DOHH2 (cell line): ENCODE results near the gene BCAR3.

Experiments
- H3F3A ChIP-seq: fragments of 200-600 bp; sonication (generic), shearing (Covaris generic); 2 replicates; pipeline ENCODE4 v1.6.0; 2016; ENCODE audit warnings: antibody characterized with exemption, mild to moderate bottlenecking; ENCODE audit not compliant: control insufficient read depth, insufficient read depth
- H3K27ac ChIP-seq: fragments of 200-600 bp; sonication (generic); 2 replicates; pipeline ENCODE4 v1.5.1; 2014; ENCODE audit warnings: low read depth, mild to moderate bottlenecking, low read length, moderate library complexity
- H3K27me3 ChIP-seq: fragments of 200-600 bp; sonication (generic); 2 replicates; pipeline ENCODE4 v1.6.1; 2014; ENCODE audit warnings: mild to moderate bottlenecking, low read length, mixed read lengths; ENCODE audit not compliant: control insufficient read depth
- H3K36me3 ChIP-seq: fragments of 200-600 bp; sonication (generic); 2 replicates; pipeline ENCODE4 v1.6.1; 2014; ENCODE audit warnings: mild to moderate bottlenecking, low read length, moderate library complexity, mixed read lengths; ENCODE audit not compliant: control insufficient read depth
- H3K4me1 ChIP-seq: fragments of 200-600 bp; sonication (generic); 2 replicates; pipeline ENCODE4 v1.6.1; 2014; ENCODE audit warnings: mild to moderate bottlenecking, low read length, mixed read lengths; ENCODE audit not compliant: control insufficient read depth
- H3K4me2 ChIP-seq: fragments of 200-600 bp; sonication (generic); 2 replicates; pipeline ENCODE4 v1.6.0; 2014; ENCODE audit warnings: mild to moderate bottlenecking, low read length, moderate library complexity
- H3K4me3 ChIP-seq: fragments of 200-600 bp; sonication (generic); 2 replicates; pipeline ENCODE4 v1.5.1; 2014; ENCODE audit warnings: mild to moderate bottlenecking, low read length, mixed read lengths
- H3K79me2 ChIP-seq: fragments of 200-600 bp; sonication (generic); 2 replicates; pipeline ENCODE4 v1.6.1; 2014; ENCODE audit warnings: mild to moderate bottlenecking, low read length, mixed read lengths; ENCODE audit not compliant: control insufficient read depth
- H3K9me2 ChIP-seq: fragments of 200-600 bp; sonication (generic); replicated peaks from 2 replicates; pipeline ENCODE4 v1.6.1; 2014; ENCODE audit warnings: mild to moderate bottlenecking, low read length, mixed read lengths; ENCODE audit not compliant: control insufficient read depth
- H3K9me3 ChIP-seq: fragments of 200-600 bp; sonication (generic); 2 replicates; pipeline ENCODE4 v1.6.1; 2014; ENCODE audit warnings: antibody characterized with exemption, low read length, mixed read lengths; ENCODE audit not compliant: control insufficient read depth, insufficient read depth
- H4K20me1 ChIP-seq: fragments of 200-600 bp; sonication (generic); 2 replicates; pipeline ENCODE4 v1.6.0; 2014; ENCODE audit warnings: low read depth, mild to moderate bottlenecking, antibody characterized with exemption, low read length, moderate library complexity; ENCODE audit not compliant: control insufficient read depth, insufficient read depth
- CTCF ChIP-seq: fragments of 200-600 bp; sonication (generic); IDR thresholded peaks from one replicate; pipeline ENCODE4 v1.5.1; 2014; ENCODE audit warnings: antibody characterized with exemption, mild to moderate bottlenecking, low read depth, low read length; ENCODE audit not compliant: poor library complexity, severe bottlenecking
- EZH2phosphoT487 ChIP-seq: fragments of 200-600 bp; sonication (generic); IDR thresholded peaks from 2 replicates; pipeline ENCODE4 v1.6.1; 2017; ENCODE audit warnings: borderline replicate concordance, mild to moderate bottlenecking, antibody characterized with exemption, low read length, moderate library complexity, mixed read lengths

BCAR3 gene

GRCh38 chr1:93673163-93673829, 8.3 kb downstream of the BCAR3 start:
- no peak for TF ChIP-seq EZH2phosphoT487
- no peak for TF ChIP-seq CTCF
- H3K9me2 ChIP-seq: no peaks in the 10 kb centered on the region
- H3K27me3 ChIP-seq: no peaks in the 10 kb centered on the region
- no peak overlapping the region for H3K27ac ChIP-seq
- H3K4me1 ChIP-seq: peaks cover 22% of the 10 kb centered on the region
- H3K4me2 ChIP-seq: no peak overlapping the region
- H4K20me1 ChIP-seq: peaks cover 25% of the 10 kb centered on the region
- no peaks in the 10 kb centered on the region for H3K9me3 ChIP-seq
- peaks cover 4% of the 10 kb centered on the region; the same call in 1 of the 2 replicates for H3F3A ChIP-seq
- H3K36me3 ChIP-seq: peaks cover 91% of the 10 kb centered on the region
- no peak overlapping the region for H3K4me3 ChIP-seq
- H3K79me2 ChIP-seq: peaks cover 96% of the 10 kb centered on the region

- Histone ChIP-seq H3K27ac (no peak overlapping the region), H3K36me3 (peaks cover 91% of the 10 kb centered on the region), H3K79me2 (peaks cover 96% of the 10 kb centered on the region), H3F3A (peaks cover 4% of the 10 kb centered on the region; the same call in 1 of the 2 replicates), H3K4me1 (peaks cover 17% of the 10 kb centered on the region; the same call in 1 of the 2 replicates), H3K27me3 (no peaks in the 10 kb centered on the region), H3K9me2 (no peaks in the 10 kb centered on the region), H3K4me3 (no peak overlapping the region), H4K20me1 (peaks cover 31% of the 10 kb centered on the region), H3K4me2 (no peak overlapping the region), H3K9me3 (no peaks in the 10 kb centered on the region)
- TF ChIP-seq EZH2phosphoT487 (no peak), CTCF (no peak)
Measured at GRCh38 chr1:93672477-93673162, 9.0 kb downstream of the BCAR3 start.

DNA sequence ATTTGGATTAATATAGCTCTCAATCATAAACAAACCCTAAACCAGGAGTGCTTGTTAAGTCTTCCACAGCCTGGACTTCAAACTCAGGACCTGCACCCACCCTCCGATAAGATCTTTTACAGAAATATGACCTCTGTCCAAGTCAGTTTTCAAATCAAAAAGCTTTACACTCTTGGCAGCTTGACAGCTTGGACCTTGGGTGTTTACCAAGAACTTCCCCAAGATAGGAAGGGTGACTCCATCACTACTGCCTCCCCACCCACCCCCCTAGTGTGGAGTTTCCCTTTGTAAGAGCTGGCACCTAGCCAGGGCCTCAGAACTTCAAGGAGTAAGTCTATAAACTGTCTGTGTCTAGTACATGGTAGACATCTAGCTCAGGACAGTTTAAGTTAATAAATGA, 9.6 kb downstream of the BCAR3 start:
- H3K4me1 ChIP-seq: peaks cover 12% of the 10 kb centered on the region; the same call in 1 of the 2 replicates
- no peak overlapping the region for H3K4me3 ChIP-seq
- H3K36me3 ChIP-seq: peaks cover 91% of the 10 kb centered on the region
- H4K20me1 ChIP-seq: peaks cover 26% of the 10 kb centered on the region
- no peaks in the 10 kb centered on the region for H3K9me2 ChIP-seq
- H3K27ac ChIP-seq: no peak overlapping the region
- H3F3A ChIP-seq: peaks cover 4% of the 10 kb centered on the region; the same call in 1 of the 2 replicates
- H3K9me3 ChIP-seq: no peaks in the 10 kb centered on the region
- no peaks in the 10 kb centered on the region for H3K27me3 ChIP-seq
- no peak overlapping the region for H3K4me2 ChIP-seq
- TF ChIP-seq EZH2phosphoT487 (no peak), CTCF (no peak)
- H3K79me2 ChIP-seq: peaks cover 96% of the 10 kb centered on the region
